ENCODE results near the gene SCIMP.
"Not testable (repeated sequence)": the region's sequence is repeated elsewhere in the genome, so short reads cannot be mapped to it uniquely, and the experiment has no call there.

The SCIMP gene

GRCh38 chr17:5191541-5192417, 42.9 kb downstream of the SCIMP start, which contains the start of gene ZNF594:
Gene ZNF594, minus strand, starts transcription at chr17:5191868. Its CDS starts 7,612 bp downstream, at chr17:5184256.
- Mint-ChIP-seq H3K4me1 (ENCODE audit: low read depth in 2 of 2) (peaks cover 13 to 31% of the 10 kb centered on the region in 2 donors), H3K4me3 (peak within 1 kb of the TSS; percentile 87 to 92), H3K27ac (peak within 1 kb of the TSS; percentile 92 to 95), H3K9me3 (peaks cover 4 to 6% of the 10 kb centered on the region in 2 donors), H3K36me3 (ENCODE audit: insufficient read depth) (peaks cover 19% of the 10 kb centered on the region), H3K27me3 (no peaks in the 10 kb centered on the region)
- peak; percentile 96 to 97 (median 97) for DNase-seq
- ATAC-seq (replicated peaks) = peak; percentile 98

- Mint-ChIP-seq H3K36me3 (ENCODE audit: insufficient read depth) (peaks cover 17% of the 10 kb centered on the region), H3K4me3 (peak overlapping the region; percentile 22 to 27), H3K27me3 (no peaks in the 10 kb centered on the region), H3K27ac (peak overlapping the region in 1 of 2 donors; percentile 69), H3K9me3 (peaks cover 7 to 11% of the 10 kb centered on the region in 2 donors), H3K4me1 (ENCODE audit: low read depth in 2 of 2) (peaks cover 6 to 7% of the 10 kb centered on the region in 2 donors)
- ATAC-seq (replicated peaks) (peak; percentile 99), DNase-seq (peak; percentile 53 to 63 (median 60))
Measured at GRCh38 chr17:5184288-5184687, 50.4 kb downstream of the SCIMP start.

GRCh38 chr17:5183410-5183793, 51.3 kb downstream of the SCIMP start:
- no peak overlapping the region for H3K4me3 Mint-ChIP-seq
- ATAC-seq (replicated peaks) = no peak
- peaks cover 20% of the 10 kb centered on the region for H3K36me3 Mint-ChIP-seq (ENCODE audit: insufficient read depth)
- H3K4me1 Mint-ChIP-seq (ENCODE audit: low read depth in 2 of 2) = peaks cover 6% of the 10 kb centered on the region in 2 donors
- H3K27me3 Mint-ChIP-seq = no peaks in the 10 kb centered on the region
- peaks cover 7 to 11% of the 10 kb centered on the region in 2 donors for H3K9me3 Mint-ChIP-seq
- no peak for DNase-seq
- H3K27ac Mint-ChIP-seq = no peak overlapping the region

GRCh38 chr17:5182597-5183409, 51.9 kb downstream of the SCIMP start:
- DNase-seq (no peak), ATAC-seq (replicated peaks) (no peak)
- Mint-ChIP-seq H3K4me1 (ENCODE audit: low read depth in 2 of 2) (peaks cover 3 to 6% of the 10 kb centered on the region in 2 donors), H3K9me3 (peaks cover 7 to 10% of the 10 kb centered on the region in 2 donors), H3K27ac (no peak overlapping the region), H3K36me3 (ENCODE audit: insufficient read depth) (peaks cover 16% of the 10 kb centered on the region), H3K4me3 (no peak overlapping the region), H3K27me3 (no peaks in the 10 kb centered on the region)

GRCh38 chr17:5181509-5182305, 53.0 kb downstream of the SCIMP start:
- peaks cover 3 to 6% of the 10 kb centered on the region in 2 donors for H3K4me1 Mint-ChIP-seq (ENCODE audit: low read depth in 2 of 2)
- ATAC-seq (replicated peaks) (no peak), DNase-seq (no peak)
- peak overlapping the region in 1 of 2 donors; percentile 6 for H3K4me3 Mint-ChIP-seq
- peak overlapping the region in 1 of 2 donors; percentile 60 for H3K27ac Mint-ChIP-seq
- H3K27me3 Mint-ChIP-seq = no peaks in the 10 kb centered on the region
- peaks cover 2 to 5% of the 10 kb centered on the region in 2 donors for H3K9me3 Mint-ChIP-seq
- H3K36me3 Mint-ChIP-seq (ENCODE audit: insufficient read depth) = peaks cover 16% of the 10 kb centered on the region

GRCh38 chr17:5179003-5179402, 55.7 kb downstream of the SCIMP start:
- DNase-seq = no peak
- Mint-ChIP-seq H3K36me3 (ENCODE audit: insufficient read depth) (peaks cover 14% of the 10 kb centered on the region), H3K27ac (no peak overlapping the region), H3K9me3 (no peaks in the 10 kb centered on the region), H3K27me3 (no peaks in the 10 kb centered on the region), H3K4me1 (ENCODE audit: low read depth in 2 of 2) (no peaks in the 10 kb centered on the region), H3K4me3 (no peak overlapping the region)
- no peak for ATAC-seq (replicated peaks)

GRCh38 chr17:5175027-5175426, 59.6 kb downstream of the SCIMP start:
- H3K4me3 Mint-ChIP-seq; DNase-seq; H3K9me3 Mint-ChIP-seq; H3K27ac Mint-ChIP-seq; H3K4me1 Mint-ChIP-seq (ENCODE audit: low read depth in 2 of 2); H3K36me3 Mint-ChIP-seq (ENCODE audit: insufficient read depth); H3K27me3 Mint-ChIP-seq; ATAC-seq (replicated peaks): not testable (repeated sequence)

GRCh38 chr17:5165791-5166564, 68.7 kb downstream of the SCIMP start:
- not testable (repeated sequence) for H3K36me3 Mint-ChIP-seq (ENCODE audit: insufficient read depth); H3K27me3 Mint-ChIP-seq; H3K4me1 Mint-ChIP-seq (ENCODE audit: low read depth in 2 of 2); H3K4me3 Mint-ChIP-seq; DNase-seq; H3K9me3 Mint-ChIP-seq; ATAC-seq (replicated peaks); H3K27ac Mint-ChIP-seq

GRCh38 chr17:5164436-5164835, 70.2 kb downstream of the SCIMP start:
- no peak overlapping the region for H3K4me3 Mint-ChIP-seq
- no peaks in the 10 kb centered on the region for H3K9me3 Mint-ChIP-seq
- no peaks in the 10 kb centered on the region for H3K36me3 Mint-ChIP-seq (ENCODE audit: insufficient read depth)
- DNase-seq (no peak), ATAC-seq (replicated peaks) (no peak)
- H3K27ac Mint-ChIP-seq = no peak overlapping the region
- H3K27me3 Mint-ChIP-seq = peaks cover 1 to 2% of the 10 kb centered on the region in 2 donors
- H3K4me1 Mint-ChIP-seq (ENCODE audit: low read depth in 2 of 2) = no peaks in the 10 kb centered on the region

- peaks cover 22 to 23% of the 10 kb centered on the region in 2 donors for H3K27me3 Mint-ChIP-seq
- H3K9me3 Mint-ChIP-seq; ATAC-seq (replicated peaks); H3K36me3 Mint-ChIP-seq (ENCODE audit: insufficient read depth); DNase-seq; H3K4me1 Mint-ChIP-seq (ENCODE audit: low read depth in 2 of 2); H3K27ac Mint-ChIP-seq; H3K4me3 Mint-ChIP-seq: not testable (repeated sequence)
Measured at GRCh38 chr17:5161793-5162192, 72.9 kb downstream of the SCIMP start.

- DNase-seq; H3K36me3 Mint-ChIP-seq (ENCODE audit: insufficient read depth); H3K9me3 Mint-ChIP-seq; H3K4me1 Mint-ChIP-seq (ENCODE audit: low read depth in 2 of 2); H3K27ac Mint-ChIP-seq; ATAC-seq (replicated peaks); H3K4me3 Mint-ChIP-seq: not testable (repeated sequence)
- peaks cover 22 to 23% of the 10 kb centered on the region in 2 donors for H3K27me3 Mint-ChIP-seq
Measured at GRCh38 chr17:5160702-5161101, 74.0 kb downstream of the SCIMP start.

All from effector memory CD8-positive, alpha-beta T cell (primary cell).